Osteoblast (primary cell): ENCODE results near the gene NCOA1. TPM values are rescaled to one million over a fixed set of nuclear protein-coding genes. Genes with fewer than 3 reads are reported as not detected.

ENCODE experiments used
- DNase-seq: peaks from one replicate; pipeline ENCODE4 v3.0.0; 2011; ENCODE audit warnings: low spot score, mixed read lengths; ENCODE audit not compliant: insufficient read length; ENCODE audit errors: missing footprints
- H2AFZ ChIP-seq: 2 replicates; pipeline ENCODE4 v1.6.0; 2011; ENCODE audit warnings: mild to moderate bottlenecking, low read length
- H3K27ac ChIP-seq: 2 replicates; pipeline ENCODE4 v1.5.1; 2011; ENCODE audit warnings: mild to moderate bottlenecking, low read depth, low read length, moderate library complexity
- H3K27me3 ChIP-seq: 2 replicates; pipeline ENCODE4 v1.6.0; 2012; ENCODE audit warnings: mild to moderate bottlenecking, control low read depth, inconsistent platforms, low read length, moderate library complexity; ENCODE audit not compliant: insufficient read depth
- H3K36me3 ChIP-seq: 2 replicates; pipeline ENCODE4 v1.5.1; 2011; ENCODE audit warnings: mild to moderate bottlenecking, low read length, control low read depth, moderate library complexity; ENCODE audit not compliant: insufficient read depth
- H3K4me1 ChIP-seq: 2 replicates; pipeline ENCODE4 v1.5.1; 2011; ENCODE audit warnings: mild to moderate bottlenecking, low read length, control low read depth, moderate library complexity; ENCODE audit not compliant: insufficient read depth
- H3K4me2 ChIP-seq: 2 replicates; pipeline ENCODE4 v1.6.0; 2011; ENCODE audit warnings: mild to moderate bottlenecking, low read length; ENCODE audit not compliant: insufficient read depth
- H3K4me3 ChIP-seq: fragments of 200-600 bp; sonication (generic); 3 replicates; pipeline ENCODE4 v1.5.1; 2012; ENCODE audit warnings: mild to moderate bottlenecking, low read length, inconsistent platforms; ENCODE audit not compliant: insufficient read depth
- H3K79me2 ChIP-seq: 2 replicates; pipeline ENCODE4 v1.6.0; 2012; ENCODE audit warnings: mild to moderate bottlenecking, low read length, control low read depth, inconsistent platforms; ENCODE audit not compliant: insufficient read depth
- H3K9me3 ChIP-seq: 2 replicates; pipeline ENCODE4 v1.5.1; 2011; ENCODE audit warnings: low read depth, low read length, control low read depth
- H4K20me1 ChIP-seq: 2 replicates; pipeline ENCODE4 v1.6.0; 2012; ENCODE audit warnings: mild to moderate bottlenecking, low read length, control low read depth; ENCODE audit not compliant: insufficient read depth
- CTCF ChIP-seq: IDR thresholded peaks from 2 replicates; pipeline ENCODE4 v1.5.1; 2011; ENCODE audit warnings: mild to moderate bottlenecking, low read depth, low read length, moderate library complexity; ENCODE audit errors: extremely low read depth
- total RNA-seq: library from RNA; depleted of rRNA; stranded (reverse); fragments of >200 nt; gene quantifications from 2 replicates; pipeline ENCODE4 v1.2.3, GENCODE V29; 2012

The NCOA1 gene
- total RNA-seq, 1 donor = 23.2 TPM

DNA sequence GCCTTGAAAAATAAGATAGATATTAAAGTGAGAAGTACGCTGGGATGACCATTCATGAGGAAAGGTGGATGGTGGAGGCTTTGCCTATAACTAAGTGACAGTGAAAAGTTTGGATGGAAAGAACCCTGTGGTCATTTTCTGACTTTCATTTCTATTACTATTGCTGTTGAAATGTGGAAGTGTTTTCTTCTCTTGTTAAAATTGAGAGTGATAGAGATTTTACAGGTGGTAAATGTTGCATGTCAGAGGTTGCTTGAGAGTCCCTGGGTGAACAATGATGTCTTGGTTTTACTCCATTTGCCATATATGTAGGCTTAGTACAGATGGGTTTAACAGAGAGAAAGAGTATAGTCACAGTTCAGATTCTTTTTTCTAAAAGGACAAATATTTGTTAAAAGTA lies 18.4 kb downstream of the NCOA1 start:
- no peak for DNase-seq
- Histone ChIP-seq H3K9me3 (no peaks in the 10 kb centered on the region), H3K36me3 (no peaks in the 10 kb centered on the region), H3K4me2 (no peak overlapping the region), H4K20me1 (peaks cover 12% of the 10 kb centered on the region), H3K4me3 (no peak overlapping the region), H3K79me2 (peaks cover 33% of the 10 kb centered on the region), H3K27ac (no peak overlapping the region), H2AFZ (no peak overlapping the region), H3K27me3 (no peaks in the 10 kb centered on the region), H3K4me1 (peaks cover 7% of the 10 kb centered on the region)
- no peak for TF ChIP-seq CTCF

GRCh38 chr2:24509840-24510239 lies 18.8 kb downstream of the NCOA1 start:
- no peak overlapping the region for H2AFZ ChIP-seq
- H3K79me2 ChIP-seq = peaks cover 35% of the 10 kb centered on the region
- peaks cover 12% of the 10 kb centered on the region for H4K20me1 ChIP-seq
- no peaks in the 10 kb centered on the region for H3K27me3 ChIP-seq
- no peak overlapping the region for H3K4me2 ChIP-seq
- no peaks in the 10 kb centered on the region for H3K9me3 ChIP-seq
- H3K4me1 ChIP-seq = peaks cover 7% of the 10 kb centered on the region
- no peak for DNase-seq
- no peaks in the 10 kb centered on the region for H3K36me3 ChIP-seq
- no peak for TF ChIP-seq CTCF
- no peak overlapping the region for H3K27ac ChIP-seq
- H3K4me3 ChIP-seq = no peak overlapping the region

DNA sequence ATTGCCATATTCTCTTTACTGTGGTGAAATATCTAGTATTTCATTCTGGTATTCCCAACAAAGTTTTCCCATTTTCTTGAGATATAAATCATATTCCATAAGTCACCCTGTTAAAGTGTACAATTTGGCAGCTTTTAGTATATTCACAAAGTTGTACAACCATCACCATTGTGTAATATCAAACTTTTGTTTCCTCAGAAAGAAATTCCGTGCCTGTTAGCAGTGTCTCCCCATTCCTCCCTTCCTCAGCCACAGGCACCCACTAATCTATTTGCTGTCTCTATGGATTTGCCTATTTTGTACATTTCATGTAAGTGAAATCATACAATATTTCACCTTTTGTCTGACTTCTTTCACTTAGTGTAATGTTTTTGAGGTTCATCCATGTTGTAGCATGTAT lies 19.7 kb downstream of the NCOA1 start:
- Histone ChIP-seq H2AFZ (no peak overlapping the region), H3K4me3 (no peak overlapping the region), H3K4me2 (no peak overlapping the region), H3K27ac (no peak overlapping the region), H3K36me3 (no peaks in the 10 kb centered on the region), H3K79me2 (peaks cover 33% of the 10 kb centered on the region), H4K20me1 (peaks cover 12% of the 10 kb centered on the region), H3K4me1 (peaks cover 10% of the 10 kb centered on the region), H3K9me3 (no peaks in the 10 kb centered on the region), H3K27me3 (no peaks in the 10 kb centered on the region)
- DNase-seq = no peak
- TF ChIP-seq CTCF = no peak

DNA sequence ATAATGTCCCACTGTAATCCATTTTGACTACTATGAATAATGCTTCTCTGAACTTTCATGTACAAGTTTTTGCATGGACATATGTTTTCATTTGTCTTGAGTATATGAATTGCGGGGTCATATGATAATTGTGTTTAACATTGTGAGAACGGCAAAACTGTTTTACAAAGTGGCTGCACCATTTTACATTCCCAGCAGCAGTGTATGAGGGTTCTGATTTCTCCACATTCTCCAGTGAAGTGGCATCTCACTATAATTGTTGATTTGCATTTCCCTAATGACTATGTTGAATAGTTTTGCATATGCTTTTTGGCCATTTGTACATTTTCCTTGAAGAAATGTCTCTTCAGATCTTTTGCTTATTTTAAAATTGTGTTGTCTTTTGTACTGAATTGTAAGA lies 20.1 kb downstream of the NCOA1 start:
- Histone ChIP-seq H3K79me2 (peaks cover 29% of the 10 kb centered on the region), H3K9me3 (no peaks in the 10 kb centered on the region), H3K27me3 (no peaks in the 10 kb centered on the region), H3K4me3 (no peak overlapping the region), H2AFZ (no peak overlapping the region), H3K4me1 (peaks cover 10% of the 10 kb centered on the region), H4K20me1 (peaks cover 12% of the 10 kb centered on the region), H3K4me2 (no peak overlapping the region), H3K27ac (no peak overlapping the region), H3K36me3 (no peaks in the 10 kb centered on the region)
- no peak for TF ChIP-seq CTCF
- DNase-seq = no peak
